DND-41 (cell line): ENCODE measurements around the gene SCTR.

Source experiments
- ATAC-seq: fragments of 200-7000 bp; cut with Tn5 transposase; 3 replicates; pipeline ENCODE4 v1.9.1; 2021; ENCODE audit warnings: low read depth; ENCODE audit not compliant: insufficient read depth
- DNase-seq: peaks from one replicate; pipeline ENCODE4 v3.0.0-alpha.2; 2020
- H2AFZ ChIP-seq: 2 replicates; pipeline ENCODE4 v1.6.0; 2012; ENCODE audit warnings: low read depth, low read length
- H3K27ac ChIP-seq: 2 replicates; pipeline ENCODE4 v1.5.1; 2012; ENCODE audit warnings: low read length, inconsistent platforms
- H3K27me3 ChIP-seq: fragments of 200-600 bp; sonication (generic); 2 replicates; pipeline ENCODE4 v1.6.0; 2012; ENCODE audit warnings: low read length, mild to moderate bottlenecking, inconsistent platforms; ENCODE audit not compliant: insufficient read depth, poor library complexity
- H3K36me3 ChIP-seq: 2 replicates; pipeline ENCODE4 v1.5.1; 2012; ENCODE audit warnings: low read length, inconsistent platforms; ENCODE audit not compliant: insufficient read depth
- H3K4me1 ChIP-seq: 2 replicates; pipeline ENCODE4 v1.5.1; 2012; ENCODE audit warnings: mild to moderate bottlenecking, low read length; ENCODE audit not compliant: insufficient read depth
- H3K4me2 ChIP-seq: 2 replicates; pipeline ENCODE4 v1.6.0; 2012; ENCODE audit warnings: mild to moderate bottlenecking, moderate library complexity, low read length, inconsistent platforms; ENCODE audit not compliant: insufficient read depth
- H3K4me3 ChIP-seq, 2 experiments: fragments of 200-600 bp in 1 of 2; shearing (Covaris generic) in 1 of 2; 2 replicates each; pipeline ENCODE4 v1.5.1; 2012 to 2016; ENCODE audit warnings: inconsistent platforms in 2 of 2, low read length in 2 of 2, mild to moderate bottlenecking in 2 of 2, low read depth in 1 of 2, moderate library complexity in 1 of 2
- H3K79me2 ChIP-seq: 2 replicates; pipeline ENCODE4 v1.6.0; 2012; ENCODE audit warnings: low read length, inconsistent platforms; ENCODE audit not compliant: insufficient read depth
- H3K9ac ChIP-seq: 2 replicates; pipeline ENCODE4 v1.6.0; 2012; ENCODE audit warnings: low read depth, mild to moderate bottlenecking, inconsistent platforms, low read length, moderate library complexity
- H3K9me3 ChIP-seq: 2 replicates; pipeline ENCODE4 v1.5.1; 2012; ENCODE audit warnings: low read length, moderate library complexity, mild to moderate bottlenecking, inconsistent platforms; ENCODE audit not compliant: insufficient read depth, severe bottlenecking
- H4K20me1 ChIP-seq: 2 replicates; pipeline ENCODE4 v1.6.0; 2012; ENCODE audit warnings: low read length; ENCODE audit not compliant: insufficient read depth
- CTCF ChIP-seq: IDR thresholded peaks from 2 replicates; pipeline ENCODE4 v1.5.1; 2012; ENCODE audit warnings: borderline replicate concordance, low read length, moderate library complexity, mild to moderate bottlenecking; ENCODE audit not compliant: poor library complexity, severe bottlenecking; ENCODE audit errors: extremely low read depth
- EZH2 ChIP-seq: IDR thresholded peaks from 3 replicates; pipeline ENCODE4 v1.6.1; 2012; ENCODE audit warnings: borderline replicate concordance, low read depth, mild to moderate bottlenecking, moderate library complexity, low read length, inconsistent platforms; ENCODE audit not compliant: severe bottlenecking

The SCTR gene

DNA sequence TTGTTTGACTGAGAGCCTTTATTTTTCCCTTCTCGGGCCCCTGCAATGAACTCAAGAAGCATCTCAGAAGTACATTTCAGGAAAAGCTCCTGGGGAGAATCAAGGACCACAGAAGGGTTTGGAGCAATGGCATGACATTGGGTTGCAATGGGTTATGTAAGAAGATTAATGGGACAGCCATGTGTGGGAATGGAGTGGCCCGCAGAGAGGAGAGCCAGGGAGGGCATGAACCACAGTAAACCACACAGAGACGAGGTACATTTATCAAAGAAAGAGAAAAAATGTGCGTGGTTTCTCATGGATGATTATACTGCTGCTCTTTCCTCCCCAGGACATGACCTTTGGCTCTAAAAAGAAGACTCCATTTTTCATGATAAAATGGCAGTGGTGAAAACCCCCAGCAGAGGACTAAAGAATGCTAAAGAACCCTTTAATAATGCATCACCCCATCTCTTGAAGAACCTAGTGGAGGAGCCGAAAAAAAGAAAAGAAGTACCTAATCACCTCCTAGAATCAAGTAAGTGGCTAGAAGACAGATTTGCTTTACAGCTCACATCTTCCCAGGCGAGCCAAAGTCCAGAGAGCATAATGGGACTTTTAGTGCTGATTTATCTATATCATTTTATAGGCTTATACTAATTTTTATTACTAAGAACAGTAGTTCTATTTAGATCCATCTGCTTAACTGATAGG is 21.6 kb upstream of the SCTR start:
- TF ChIP-seq CTCF (no peak), EZH2 (no peak)
- Histone ChIP-seq H3K27ac (no peak overlapping the region), H3K4me2 (no peak overlapping the region), H3K4me1 (no peaks in the 10 kb centered on the region), H3K27me3 (no peaks in the 10 kb centered on the region), H3K9me3 (no peaks in the 10 kb centered on the region), H3K4me3 (no peak overlapping the region), H2AFZ (no peak overlapping the region), H3K9ac (no peak overlapping the region), H4K20me1 (no peaks in the 10 kb centered on the region), H3K79me2 (no peaks in the 10 kb centered on the region), H3K36me3 (no peaks in the 10 kb centered on the region)
- ATAC-seq (no peak), DNase-seq (no peak)

GRCh38 chr2:119544939-119545475 is 20.7 kb upstream of the SCTR start:
- Histone ChIP-seq H3K9me3 (no peaks in the 10 kb centered on the region), H3K27ac (no peak overlapping the region), H3K9ac (no peak overlapping the region), H3K4me2 (no peak overlapping the region), H3K79me2 (no peaks in the 10 kb centered on the region), H3K4me1 (no peaks in the 10 kb centered on the region), H2AFZ (no peak overlapping the region), H3K36me3 (no peaks in the 10 kb centered on the region), H4K20me1 (no peaks in the 10 kb centered on the region), H3K27me3 (peaks cover 2% of the 10 kb centered on the region), H3K4me3 (no peak overlapping the region)
- no peak for TF ChIP-seq EZH2
- ATAC-seq (no peak), DNase-seq (no peak)

GRCh38 chr2:119544075-119544938 is 20.0 kb upstream of the SCTR start, which contains the start of gene CFAP221:
CFAP221 (plus strand) TSS chr2:119544449; CDS start chr2:119546132, 1,683 bp downstream.
- DNase-seq (no peak), ATAC-seq (no peak)
- H3K9ac ChIP-seq: no peak within 1 kb of the TSS
- no peaks in the 10 kb centered on the region for H3K36me3 ChIP-seq
- no peak within 1 kb of the TSS for H3K4me2 ChIP-seq
- TF ChIP-seq EZH2 (no peak), CTCF (no peak)
- H3K27ac ChIP-seq: no peak within 1 kb of the TSS
- H2AFZ ChIP-seq: no peak within 1 kb of the TSS
- no peak within 1 kb of the TSS for H3K4me3 ChIP-seq
- no peaks in the 10 kb centered on the region for H3K9me3 ChIP-seq
- no peaks in the 10 kb centered on the region for H4K20me1 ChIP-seq
- no peaks in the 10 kb centered on the region for H3K79me2 ChIP-seq
- no peaks in the 10 kb centered on the region for H3K4me1 ChIP-seq
- peaks cover 5% of the 10 kb centered on the region for H3K27me3 ChIP-seq

GRCh38 chr2:119541476-119541875 is 17.2 kb upstream of the SCTR start:
- DNase-seq (no peak), ATAC-seq (no peak)
- Histone ChIP-seq H3K27me3 (peaks cover 5% of the 10 kb centered on the region), H3K79me2 (no peaks in the 10 kb centered on the region), H3K4me1 (no peaks in the 10 kb centered on the region), H2AFZ (no peak overlapping the region), H3K4me2 (no peak overlapping the region), H3K9me3 (no peaks in the 10 kb centered on the region), H3K4me3 (no peak overlapping the region), H3K27ac (no peak overlapping the region), H4K20me1 (no peaks in the 10 kb centered on the region), H3K36me3 (no peaks in the 10 kb centered on the region), H3K9ac (no peak overlapping the region)
- TF ChIP-seq CTCF: no peak
- TF ChIP-seq EZH2: no peak
